GM19467 (cell line): ENCODE results near the gene ARMC3.
A peak's percentile ranks its signal among the peaks of the same experiment; 100 is the strongest.

Source experiments
- ATAC-seq: cut with Tn5 transposase; IDR thresholded peaks from one replicate; pipeline ENCODE4 v1.9.1; 2021; ENCODE audit warnings: mild to moderate bottlenecking, moderate library complexity; ENCODE audit not compliant: unreplicated experiment

Gene ARMC3

GRCh38 chr10:22988581-22989360 is 60.9 kb downstream of the ARMC3 start:
- ATAC-seq: no peak

GRCh38 chr10:22990443-22990842 is 62.6 kb downstream of the ARMC3 start:
- no peak for ATAC-seq

GRCh38 chr10:22992075-22992474 is 64.2 kb downstream of the ARMC3 start:
- no peak for ATAC-seq

- no peak for ATAC-seq
Measured at GRCh38 chr10:22992621-22993020, 64.8 kb downstream of the ARMC3 start.

GRCh38 chr10:22993314-22993713 is 65.5 kb downstream of the ARMC3 start:
- no peak for ATAC-seq

GRCh38 chr10:22997096-22997495 is 69.2 kb downstream of the ARMC3 start:
- no peak for ATAC-seq

- ATAC-seq: no peak
Measured at GRCh38 chr10:22998091-22998490, 70.2 kb downstream of the ARMC3 start.

GRCh38 chr10:22999942-23000341 is 72.1 kb downstream of the ARMC3 start:
- no peak for ATAC-seq

GRCh38 chr10:23001901-23002516 is 74.2 kb downstream of the ARMC3 start:
- no peak for ATAC-seq

GRCh38 chr10:23005150-23005549 is 77.3 kb downstream of the ARMC3 start:
- no peak for ATAC-seq

GRCh38 chr10:23013581-23014335 is 85.9 kb downstream of the ARMC3 start:
- no peak for ATAC-seq

- ATAC-seq: peak; percentile 92
Measured at GRCh38 chr10:23015021-23015707, 87.3 kb downstream of the ARMC3 start.

GRCh38 chr10:23016636-23017035 is 88.8 kb downstream of the ARMC3 start:
- no peak for ATAC-seq

- ATAC-seq: no peak
Measured at GRCh38 chr10:23019633-23020032, 91.8 kb downstream of the ARMC3 start.

- no peak for ATAC-seq
Measured at GRCh38 chr10:23021430-23021829, 93.6 kb downstream of the ARMC3 start.

GRCh38 chr10:23024002-23024401 is 96.1 kb downstream of the ARMC3 start:
- no peak for ATAC-seq

- no peak for ATAC-seq
Measured at GRCh38 chr10:23031318-23031717, 103.5 kb downstream of the ARMC3 start.

GRCh38 chr10:23034790-23035189 is 106.9 kb downstream of the ARMC3 start:
- ATAC-seq: no peak

- no peak for ATAC-seq
Measured at GRCh38 chr10:23035569-23035968, 107.7 kb downstream of the ARMC3 start.

GRCh38 chr10:23037152-23037551 is 109.3 kb downstream of the ARMC3 start:
- no peak for ATAC-seq

- ATAC-seq: no peak
Measured at GRCh38 chr10:23037561-23037960, 109.7 kb downstream of the ARMC3 start.
